ENCODE results near the gene PIEZO1. TPM values are rescaled to one million over a fixed set of nuclear protein-coding genes. Genes with fewer than 3 reads are reported as not detected.

Gene PIEZO1
- total and polyA plus RNA-seq, 2 donors from 2014 or later, result 103 to 124 TPM

DNA sequence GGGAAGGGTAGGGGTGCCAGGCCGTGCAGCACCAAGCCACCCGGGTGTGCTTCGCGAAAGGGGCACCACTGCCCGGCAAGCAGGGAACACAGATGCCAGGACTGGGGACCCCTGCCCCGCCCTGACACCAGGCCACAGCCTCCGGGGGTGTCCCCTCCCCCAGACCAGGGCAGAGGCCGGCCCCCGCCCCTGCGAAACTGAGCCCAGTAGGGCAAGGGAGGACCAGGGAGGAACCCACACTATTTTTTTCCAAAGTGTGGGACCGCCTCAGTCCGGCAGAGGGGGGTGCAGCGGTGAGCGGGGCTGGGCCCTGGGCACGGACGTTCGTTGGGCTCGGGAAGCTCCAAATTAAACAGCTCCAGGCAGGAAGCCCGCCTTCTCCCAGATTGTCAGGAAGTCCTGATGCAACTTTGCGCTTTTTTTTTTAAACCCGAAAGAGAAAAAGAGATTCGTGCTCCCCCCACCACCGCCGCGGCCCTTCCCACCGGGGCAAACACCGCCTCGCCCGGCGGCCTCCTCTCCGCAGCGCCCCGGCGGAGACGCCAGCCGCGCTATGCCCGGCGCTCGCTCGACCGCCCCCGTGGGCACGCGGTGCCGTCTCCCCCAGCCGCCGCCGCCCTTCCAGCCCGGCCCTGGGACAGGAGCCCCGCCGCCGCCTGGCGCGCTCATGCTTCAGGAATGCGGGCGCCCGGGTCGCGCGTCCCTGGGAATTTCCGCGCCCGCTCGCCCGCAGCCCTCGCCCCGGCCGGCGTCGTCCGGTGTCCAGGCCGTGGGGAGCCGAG lies 755 bp downstream of the PIEZO1 start:
- Histone ChIP-seq H3K36me3 (ENCODE audit: control insufficient read depth in 2 of 3, insufficient read depth in 3 of 3, low read length in 3 of 3) (no peaks in the 10 kb centered on the region), H3K4me1 (ENCODE audit: control insufficient read depth in 2 of 3, insufficient read depth in 2 of 3, low read depth in 1 of 3, low read length in 3 of 3) (peaks cover 0 to 32% (median 15%) of the 10 kb centered on the region in 3 donors), H3K27ac (ENCODE audit: low read depth in 2 of 2, low read length in 2 of 2) (peak overlapping the region; percentile 88 to 89), H3K27me3 (ENCODE audit: control insufficient read depth, insufficient read depth, low read length) (no peaks in the 10 kb centered on the region), H3K9me3 (ENCODE audit: control insufficient read depth in 2 of 3, insufficient read depth in 1 of 3, low read length in 3 of 3) (no peaks in the 10 kb centered on the region), H3K9ac (ENCODE audit: low read length in 3 of 3) (peak overlapping the region in 2 of 3 donors; percentile 10 to 71), H3K4me3 (ENCODE audit: low read length in 3 of 3) (peak overlapping the region; percentile 20 to 61 (median 34))
- TF ChIP-seq, protein P1, sequence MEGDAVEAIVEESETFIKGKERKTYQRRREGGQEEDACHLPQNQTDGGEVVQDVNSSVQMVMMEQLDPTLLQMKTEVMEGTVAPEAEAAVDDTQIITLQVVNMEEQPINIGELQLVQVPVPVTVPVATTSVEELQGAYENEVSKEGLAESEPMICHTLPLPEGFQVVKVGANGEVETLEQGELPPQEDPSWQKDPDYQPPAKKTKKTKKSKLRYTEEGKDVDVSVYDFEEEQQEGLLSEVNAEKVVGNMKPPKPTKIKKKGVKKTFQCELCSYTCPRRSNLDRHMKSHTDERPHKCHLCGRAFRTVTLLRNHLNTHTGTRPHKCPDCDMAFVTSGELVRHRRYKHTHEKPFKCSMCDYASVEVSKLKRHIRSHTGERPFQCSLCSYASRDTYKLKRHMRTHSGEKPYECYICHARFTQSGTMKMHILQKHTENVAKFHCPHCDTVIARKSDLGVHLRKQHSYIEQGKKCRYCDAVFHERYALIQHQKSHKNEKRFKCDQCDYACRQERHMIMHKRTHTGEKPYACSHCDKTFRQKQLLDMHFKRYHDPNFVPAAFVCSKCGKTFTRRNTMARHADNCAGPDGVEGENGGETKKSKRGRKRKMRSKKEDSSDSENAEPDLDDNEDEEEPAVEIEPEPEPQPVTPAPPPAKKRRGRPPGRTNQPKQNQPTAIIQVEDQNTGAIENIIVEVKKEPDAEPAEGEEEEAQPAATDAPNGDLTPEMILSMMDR (IDR thresholded peaks at IDR 0.05; ENCODE audit: borderline replicate concordance, extremely low read depth, insufficient read depth), result peak; percentile 26
- DNase-seq (peak in 4 of 5 donors; percentile 69 to 93 (median 80)), FAIRE-seq (no peak)
- intact Hi-C loops (cut with DNase I), result loop anchor here (5.0 kb wide), 1 partner anchor 47 kb away; no protein-coding TSS in a partner anchor

DNA sequence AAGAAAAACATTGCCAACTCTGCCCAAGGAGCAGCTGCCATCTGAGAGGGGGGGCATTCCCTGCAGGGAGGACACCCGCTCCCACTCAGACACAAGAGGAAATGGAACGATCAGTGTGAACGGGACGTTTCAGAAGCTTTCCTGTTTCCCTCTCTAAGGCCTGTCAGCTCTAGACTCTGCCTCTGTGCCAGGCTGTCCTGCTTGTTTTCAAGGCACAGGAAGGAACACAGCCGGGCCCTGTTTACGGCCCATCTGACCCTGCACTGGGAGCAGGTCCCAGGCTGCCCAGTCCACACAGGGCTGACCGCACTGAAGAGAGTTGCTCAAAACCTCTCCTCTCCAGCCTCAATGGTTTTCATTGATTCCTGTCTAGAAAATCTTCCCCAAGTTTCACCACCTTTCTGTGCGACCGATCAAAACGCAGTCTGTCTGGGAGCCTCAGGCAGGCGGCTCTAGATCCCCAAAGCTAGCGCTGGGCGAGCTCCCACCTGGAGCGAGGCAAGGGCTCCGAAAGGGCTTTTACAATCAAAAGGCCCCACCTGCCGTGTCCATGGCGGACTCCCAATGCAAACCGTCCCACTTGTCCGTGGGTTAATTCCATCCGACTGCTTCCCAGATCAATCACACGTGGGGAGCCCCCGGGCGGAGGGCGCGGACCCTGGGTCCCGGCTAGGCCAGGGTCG lies 1.5 kb downstream of the PIEZO1 start:
- Histone ChIP-seq H3K4me3 (ENCODE audit: low read length in 3 of 3) (peak overlapping the region in 2 of 3 donors; percentile 34 to 61), H3K27me3 (ENCODE audit: control insufficient read depth, insufficient read depth, low read length) (no peaks in the 10 kb centered on the region), H3K9me3 (ENCODE audit: control insufficient read depth in 2 of 3, insufficient read depth in 1 of 3, low read length in 3 of 3) (no peaks in the 10 kb centered on the region), H3K27ac (ENCODE audit: low read depth in 2 of 2, low read length in 2 of 2) (peak overlapping the region; percentile 88 to 89), H3K9ac (ENCODE audit: low read length in 3 of 3) (peak overlapping the region in 2 of 3 donors; percentile 8 to 71), H3K36me3 (ENCODE audit: control insufficient read depth in 2 of 3, insufficient read depth in 3 of 3, low read length in 3 of 3) (no peaks in the 10 kb centered on the region), H3K4me1 (ENCODE audit: control insufficient read depth in 2 of 3, insufficient read depth in 2 of 3, low read depth in 1 of 3, low read length in 3 of 3) (peaks cover 0 to 33% (median 15%) of the 10 kb centered on the region in 3 donors)
- FAIRE-seq (no peak), DNase-seq (peak in 1 of 5 donors; percentile 42)
- intact Hi-C loops (cut with DNase I), result loop anchor here (5.0 kb wide), 1 partner anchor 46 kb away; no protein-coding TSS in a partner anchor
- TF ChIP-seq, protein P1 (IDR thresholded peaks at IDR 0.05; ENCODE audit: borderline replicate concordance, extremely low read depth, insufficient read depth), result no peak

DNA sequence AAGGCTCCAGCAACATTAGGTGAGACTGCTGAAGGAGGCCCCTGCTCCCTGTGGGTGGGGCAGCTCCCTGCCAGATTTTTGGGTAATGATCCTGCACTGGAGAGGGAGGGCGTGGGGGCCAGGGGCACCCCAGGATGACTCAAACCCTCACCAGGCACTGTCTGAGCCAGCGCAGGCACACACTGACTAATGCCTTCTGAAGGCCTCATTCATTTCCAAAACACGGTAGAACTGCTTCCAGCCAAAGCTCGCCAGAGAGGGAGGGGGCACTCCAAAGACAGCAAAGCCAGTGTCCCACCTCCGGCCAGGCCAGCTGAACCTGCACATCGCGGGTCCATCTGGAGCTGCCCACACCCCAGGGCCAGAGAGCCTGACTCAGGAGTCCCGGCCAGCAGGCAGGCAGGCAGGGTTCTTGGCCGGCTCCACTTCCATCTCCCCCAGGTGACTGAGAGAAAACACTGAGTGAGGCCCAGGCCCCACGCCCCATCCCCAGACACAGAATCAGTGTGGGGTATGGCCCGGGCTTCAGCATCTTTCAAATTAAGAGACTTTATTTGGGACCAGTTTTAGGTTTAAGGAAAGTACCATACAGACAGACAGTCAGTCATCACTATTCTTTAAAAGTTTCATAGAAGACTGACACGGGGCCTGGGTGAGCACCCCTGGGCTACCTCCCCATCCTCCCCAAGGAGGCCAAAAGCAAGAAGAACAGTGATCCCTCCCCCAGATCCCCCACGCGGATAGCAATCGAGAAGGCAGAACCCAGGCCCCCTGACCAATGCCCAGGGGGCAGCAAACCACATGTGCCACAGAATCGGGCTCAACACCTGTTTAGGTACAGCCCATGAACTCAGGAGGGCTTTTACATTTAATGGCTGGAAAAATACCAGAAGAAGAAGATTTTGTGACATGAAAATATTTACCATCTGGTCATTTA lies 2.3 kb downstream of the PIEZO1 start:
- H3K27me3 ChIP-seq (ENCODE audit: control insufficient read depth, insufficient read depth, low read length), result no peaks in the 10 kb centered on the region
- peaks cover 0 to 33% (median 15%) of the 10 kb centered on the region in 3 donors for H3K4me1 ChIP-seq (ENCODE audit: control insufficient read depth in 2 of 3, insufficient read depth in 2 of 3, low read depth in 1 of 3, low read length in 3 of 3)
- no peaks in the 10 kb centered on the region for H3K36me3 ChIP-seq (ENCODE audit: control insufficient read depth in 2 of 3, insufficient read depth in 3 of 3, low read length in 3 of 3)
- TF ChIP-seq, protein P1 (IDR thresholded peaks at IDR 0.05; ENCODE audit: borderline replicate concordance, extremely low read depth, insufficient read depth), result no peak
- intact Hi-C loops (cut with DNase I), result loop anchor here (5.0 kb wide), 1 partner anchor 45 kb away; no protein-coding TSS in a partner anchor
- DNase-seq, result peak in 1 of 5 donors; percentile 35
- peak overlapping the region; percentile 88 to 89 for H3K27ac ChIP-seq (ENCODE audit: low read depth in 2 of 2, low read length in 2 of 2)
- H3K9me3 ChIP-seq (ENCODE audit: control insufficient read depth in 2 of 3, insufficient read depth in 1 of 3, low read length in 3 of 3), result no peaks in the 10 kb centered on the region
- FAIRE-seq, result no peak
- H3K9ac ChIP-seq (ENCODE audit: low read length in 3 of 3), result peak overlapping the region in 1 of 3 donors; percentile 71
- H3K4me3 ChIP-seq (ENCODE audit: low read length in 3 of 3), result peak overlapping the region in 1 of 3 donors; percentile 61

Measured in kidney (tissue), 14 donors.